GM19193 (cell line): ENCODE data around the gene HFE.

Experiments
- POLR2A ChIP-seq: IDR thresholded peaks from 4 replicates; pipeline ENCODE4 v1.6.1; 2011; ENCODE audit not compliant: insufficient read depth, insufficient read length; ENCODE audit errors: extremely low read depth

Gene HFE

DNA sequence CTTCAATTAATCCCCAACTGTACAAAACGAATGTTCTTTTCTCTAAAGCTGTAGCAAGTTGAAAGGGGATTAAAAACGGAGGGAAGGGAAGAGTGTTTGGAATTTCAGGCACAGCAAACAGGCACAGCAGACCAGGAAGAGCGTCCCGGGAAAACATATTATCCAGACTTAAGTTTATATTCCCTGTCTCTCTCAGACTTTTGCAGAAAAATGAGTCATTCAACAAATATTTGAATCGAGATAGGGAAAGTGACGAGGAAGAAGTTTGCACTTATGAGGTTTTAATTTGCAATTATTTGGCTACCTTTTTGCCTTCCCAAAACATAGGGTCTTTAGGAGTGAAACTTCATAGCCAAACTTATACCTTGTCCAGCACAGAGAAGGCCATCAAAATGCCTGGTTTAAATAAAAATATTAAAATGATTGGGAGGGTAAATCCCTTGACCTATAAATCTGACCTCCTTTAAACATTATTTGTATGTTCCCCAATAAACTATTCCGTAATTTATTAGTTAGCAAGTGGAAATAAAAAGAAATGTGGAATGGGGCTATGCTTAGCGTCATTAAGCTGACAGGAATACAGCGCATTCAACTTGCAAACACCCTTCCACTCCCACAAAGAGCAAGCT is 16.0 kb downstream of the HFE start:
- TF ChIP-seq POLR2A: no peak

DNA sequence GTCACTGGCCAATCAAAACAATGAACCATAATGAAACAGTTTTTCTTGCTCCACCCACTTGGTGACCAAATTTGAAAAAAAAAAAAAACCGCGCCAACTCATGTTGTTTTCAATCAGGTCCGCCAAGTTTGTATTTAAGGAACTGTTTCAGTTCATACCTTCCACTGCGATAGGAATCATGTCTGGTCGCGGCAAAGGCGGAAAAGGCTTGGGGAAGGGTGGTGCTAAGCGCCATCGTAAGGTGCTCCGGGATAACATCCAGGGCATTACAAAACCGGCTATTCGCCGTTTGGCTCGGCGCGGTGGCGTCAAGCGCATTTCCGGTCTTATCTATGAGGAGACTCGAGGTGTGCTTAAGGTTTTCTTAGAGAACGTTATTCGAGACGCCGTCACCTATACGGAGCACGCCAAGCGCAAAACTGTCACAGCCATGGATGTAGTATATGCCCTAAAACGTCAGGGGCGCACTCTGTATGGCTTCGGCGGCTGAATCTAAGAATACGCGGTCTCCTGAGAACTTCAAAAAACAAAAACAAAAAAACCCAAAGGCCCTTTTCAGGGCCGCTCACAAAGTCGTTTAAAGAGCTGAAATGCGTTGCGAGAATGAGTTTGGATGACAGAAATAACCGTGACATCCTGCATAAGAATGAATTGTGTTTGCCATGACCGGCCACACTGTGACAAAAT is 16.7 kb downstream of the HFE start:
- TF ChIP-seq POLR2A: peak; percentile 100

DNA sequence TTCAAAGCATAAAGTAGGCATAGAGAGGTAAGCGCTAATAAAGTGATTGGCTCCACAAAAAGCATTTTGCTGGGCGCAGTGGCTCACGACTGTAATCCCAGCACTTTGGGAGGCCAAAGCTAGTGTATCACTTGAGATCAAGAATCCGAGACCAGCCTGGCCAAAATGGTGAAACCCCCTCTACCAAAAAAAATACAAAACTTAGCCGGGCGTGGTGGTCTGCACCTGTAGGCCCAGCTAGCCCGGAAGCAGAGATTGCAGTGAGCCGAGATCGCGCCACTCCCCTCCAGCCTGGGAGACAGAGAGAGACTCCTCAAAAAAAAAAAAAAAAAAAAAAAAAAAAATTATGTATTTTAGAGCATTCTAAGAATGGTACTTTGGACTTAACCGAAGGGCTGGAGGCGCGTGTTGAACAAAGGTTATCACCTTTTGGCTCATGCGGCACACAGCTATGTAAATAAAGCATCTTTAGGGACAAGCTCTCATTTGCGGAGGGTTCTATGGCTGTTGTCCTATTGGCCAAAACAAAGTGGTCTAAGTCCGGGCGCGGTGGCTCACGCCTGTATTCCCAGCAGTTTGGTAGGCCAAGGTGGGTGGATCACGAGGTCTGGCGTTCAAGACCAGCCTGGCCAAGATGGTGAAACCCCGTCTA is 17.4 kb downstream of the HFE start:
- no peak for TF ChIP-seq POLR2A

DNA sequence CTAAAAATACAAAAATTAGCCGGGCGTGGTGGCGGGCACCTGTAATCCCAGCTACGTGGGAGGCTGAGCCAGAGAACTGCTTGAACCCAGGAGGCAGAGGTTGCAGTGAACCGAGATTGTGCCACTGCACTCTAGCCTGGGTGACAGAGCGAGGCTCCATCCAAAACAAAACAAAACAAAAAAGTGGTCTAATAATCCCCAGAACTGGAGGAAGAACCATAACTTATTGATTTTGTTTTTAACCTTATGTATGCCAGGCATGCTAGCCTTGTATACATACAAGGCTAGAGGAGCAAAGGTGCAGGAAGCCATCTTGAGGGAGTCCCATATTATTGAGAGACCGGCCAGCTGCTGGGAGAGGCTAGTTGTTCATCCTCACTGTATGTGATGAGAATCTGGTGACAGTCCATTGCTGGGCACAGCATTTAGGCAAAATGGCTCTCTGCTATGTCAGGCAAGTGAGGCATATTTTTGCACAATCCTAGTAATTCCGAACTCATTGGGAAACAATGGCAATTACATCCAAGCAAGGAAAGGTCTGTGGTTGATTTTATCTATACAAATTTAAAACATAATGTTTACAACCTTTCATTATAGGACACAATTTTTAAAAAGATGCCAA is 18.0 kb downstream of the HFE start:
- TF ChIP-seq POLR2A: no peak

DNA sequence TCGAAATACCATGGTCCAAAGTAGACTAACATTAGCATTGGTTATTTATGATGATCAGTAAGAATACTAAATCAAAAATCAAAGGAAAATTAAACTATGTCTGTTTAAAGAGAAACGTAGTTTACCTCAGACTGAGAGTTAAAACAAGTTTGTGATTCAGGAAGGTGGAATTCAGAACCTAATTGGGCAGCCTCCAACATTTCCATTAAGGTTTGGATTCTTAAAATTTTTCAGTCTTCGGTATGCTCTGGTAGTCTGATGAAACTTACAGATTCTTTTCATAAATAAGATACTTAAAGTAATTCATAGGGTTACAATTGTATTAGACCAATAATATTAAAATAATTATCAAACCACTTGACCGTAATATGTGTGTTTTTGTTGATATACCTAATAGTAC is 18.6 kb downstream of the HFE start:
- TF ChIP-seq POLR2A: no peak

DNA sequence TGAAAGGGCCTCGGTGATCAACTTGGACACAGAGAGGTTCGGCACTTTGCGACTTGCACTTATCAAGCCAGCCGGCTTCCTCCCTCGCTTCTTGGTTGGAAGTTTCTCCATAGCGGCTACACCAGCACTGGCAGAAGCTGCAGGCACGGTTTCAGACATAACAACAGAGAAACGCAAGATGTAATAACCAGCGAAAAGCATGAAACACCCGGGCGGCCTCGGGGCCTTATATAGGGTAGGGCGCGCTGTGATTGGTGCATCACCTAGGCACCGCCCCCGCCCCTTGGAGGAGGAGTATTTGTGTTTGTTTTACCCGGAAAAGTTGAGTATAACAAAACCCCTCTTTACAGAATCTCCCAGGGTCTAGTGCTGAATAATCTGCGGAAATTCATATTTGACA is 20.7 kb downstream of the HFE start:
- no peak for TF ChIP-seq POLR2A

DNA sequence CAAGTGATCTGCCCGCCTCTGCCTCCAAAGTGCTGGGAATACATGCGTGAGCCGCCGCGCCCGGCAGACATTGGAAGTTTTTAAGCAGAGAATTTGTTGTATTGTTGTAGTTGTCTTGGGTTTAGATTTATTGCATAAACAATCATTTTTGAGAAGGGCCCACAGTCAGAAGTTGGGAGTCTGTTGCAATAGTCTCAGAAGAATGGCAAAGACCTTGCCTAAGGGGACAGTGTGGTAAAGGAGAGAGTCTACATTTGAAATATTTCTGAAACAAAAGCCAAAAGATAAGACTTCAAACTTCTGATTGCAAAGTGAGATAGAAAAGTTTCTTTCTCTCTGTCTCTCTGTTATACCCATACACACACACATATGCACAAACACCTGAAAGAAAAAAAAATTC is 22.5 kb downstream of the HFE start:
- TF ChIP-seq POLR2A: no peak

DNA sequence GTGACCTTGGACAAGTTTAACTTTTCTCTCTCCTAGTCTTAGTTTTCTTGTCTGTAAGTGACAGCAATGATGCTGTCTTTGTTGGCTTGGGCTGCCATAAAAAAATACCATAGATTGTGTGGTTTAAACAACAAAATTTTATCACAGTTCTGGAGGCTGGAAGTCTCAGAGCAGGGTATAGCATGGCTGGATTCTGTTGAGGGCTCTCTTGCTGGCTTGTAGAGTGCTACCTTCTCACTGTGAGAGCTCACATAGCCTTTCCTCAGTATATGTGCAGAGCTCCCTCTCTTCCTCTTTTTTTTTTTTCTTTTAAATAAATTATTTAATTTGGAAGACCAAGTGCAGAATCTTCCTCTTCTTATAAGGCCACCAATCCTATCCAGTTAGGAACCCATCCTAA is 26.3 kb downstream of the HFE start:
- no peak for TF ChIP-seq POLR2A

DNA sequence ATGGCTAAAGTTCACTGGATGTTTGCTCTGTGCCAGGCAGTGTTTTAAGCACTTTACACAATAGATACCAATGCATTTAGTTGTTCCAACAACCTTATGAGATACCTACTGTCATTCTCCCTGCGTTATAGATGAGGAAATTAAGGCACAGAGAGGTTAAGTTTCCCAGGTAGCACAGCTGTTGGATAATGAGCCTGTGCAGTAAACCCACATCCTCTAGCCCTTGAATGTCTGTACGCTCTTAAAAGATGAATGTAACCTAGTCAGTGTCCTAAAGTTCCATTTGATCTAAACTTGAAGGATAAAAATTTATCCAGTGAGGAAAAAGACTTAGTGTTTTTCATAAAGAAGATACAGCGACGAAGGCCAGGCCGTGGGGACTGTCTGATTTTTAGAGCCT is 28.0 kb downstream of the HFE start:
- no peak for TF ChIP-seq POLR2A

DNA sequence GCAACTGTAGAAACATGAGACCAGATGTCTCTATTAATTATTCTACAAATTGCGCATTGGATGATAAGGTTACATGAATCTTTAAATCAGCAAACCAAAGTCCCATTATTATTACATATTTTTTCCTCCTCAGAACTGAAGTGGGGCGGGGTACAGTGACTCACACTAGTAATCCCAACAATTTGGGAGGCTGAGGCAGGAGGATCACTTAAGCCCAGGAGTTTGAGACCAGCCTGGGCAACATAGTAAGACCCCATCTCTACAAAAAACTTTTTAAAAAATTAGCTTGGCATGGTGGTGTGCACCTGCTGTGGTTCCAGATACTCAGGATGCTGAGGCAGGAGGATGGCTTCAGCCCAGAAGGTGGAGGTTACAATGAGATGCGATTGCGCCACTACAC is 29.0 kb downstream of the HFE start:
- no peak for TF ChIP-seq POLR2A

DNA sequence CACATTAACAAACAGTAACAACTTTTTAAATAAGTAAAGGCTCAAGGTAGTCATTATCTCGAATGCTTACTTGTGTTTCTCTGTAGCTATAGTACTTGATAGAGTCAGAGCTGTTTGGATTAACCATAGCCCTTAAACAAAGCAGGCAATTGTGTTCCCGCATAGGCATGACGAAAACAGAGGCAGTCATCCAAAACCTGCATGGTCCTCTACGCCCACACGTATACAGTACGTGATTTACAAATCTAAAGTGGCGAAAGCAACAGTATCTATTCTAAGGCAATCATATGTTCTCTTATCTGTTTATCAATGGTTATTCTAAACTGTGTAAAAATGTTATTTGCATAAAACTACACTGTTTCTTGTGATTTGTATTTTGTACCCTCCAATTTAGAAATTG is 31.8 kb downstream of the HFE start:
- no peak for TF ChIP-seq POLR2A

DNA sequence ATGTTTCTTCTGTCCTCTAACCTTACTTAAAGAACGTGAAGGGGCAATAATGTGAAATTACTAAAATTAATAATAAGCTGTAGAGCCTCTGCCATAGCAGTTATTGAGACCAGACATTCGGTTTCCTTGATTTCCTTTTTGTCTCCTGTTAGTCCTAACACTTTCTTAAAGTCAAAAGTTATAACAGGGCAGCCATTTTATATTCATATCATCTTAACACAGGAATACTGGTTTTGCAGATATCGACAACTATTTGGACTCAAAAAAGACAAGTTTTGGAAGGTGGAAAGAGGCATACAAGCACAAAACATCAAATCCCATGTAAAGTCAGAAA is 33.5 kb downstream of the HFE start:
- TF ChIP-seq POLR2A: no peak

DNA sequence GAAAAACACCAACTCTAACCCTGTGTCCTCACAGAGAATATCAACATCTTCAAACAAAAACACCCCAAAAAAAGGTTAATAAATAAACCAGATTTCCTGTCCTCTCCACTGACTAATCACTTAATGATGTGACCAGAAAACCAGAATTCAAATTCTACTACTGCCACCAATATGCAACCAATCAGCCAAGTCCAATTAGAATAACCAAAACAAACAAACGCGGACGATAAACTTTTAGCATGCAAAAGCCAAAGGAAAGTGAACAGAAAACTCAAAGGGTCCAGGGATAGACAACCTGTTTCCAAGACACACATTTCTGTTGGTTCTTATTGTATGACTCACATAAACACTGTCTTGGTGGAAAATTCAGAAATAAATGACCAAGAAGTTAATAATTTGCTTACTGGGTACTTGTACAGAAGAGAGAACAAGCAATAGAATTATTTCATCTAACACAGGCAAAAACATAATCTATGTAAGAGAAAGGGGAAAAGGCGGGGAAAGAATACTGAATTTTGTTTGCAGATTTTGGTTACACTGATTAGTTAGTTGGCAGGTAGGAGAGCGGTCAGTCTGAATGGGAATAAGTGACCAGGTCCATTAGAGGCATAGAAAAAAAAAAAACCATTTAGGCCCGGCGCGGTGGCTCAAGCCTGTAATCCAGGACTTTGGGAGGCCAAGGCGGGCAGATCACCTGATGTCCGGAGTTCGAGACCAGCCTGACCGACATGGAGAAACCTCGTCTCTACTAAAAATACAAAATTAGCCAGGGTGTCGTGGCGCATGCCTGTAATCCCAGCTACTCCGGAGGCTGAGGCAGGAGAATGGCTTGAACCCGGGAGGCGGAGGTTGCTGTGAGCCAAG is 34.1 kb downstream of the HFE start:
- TF ChIP-seq POLR2A: no peak

DNA sequence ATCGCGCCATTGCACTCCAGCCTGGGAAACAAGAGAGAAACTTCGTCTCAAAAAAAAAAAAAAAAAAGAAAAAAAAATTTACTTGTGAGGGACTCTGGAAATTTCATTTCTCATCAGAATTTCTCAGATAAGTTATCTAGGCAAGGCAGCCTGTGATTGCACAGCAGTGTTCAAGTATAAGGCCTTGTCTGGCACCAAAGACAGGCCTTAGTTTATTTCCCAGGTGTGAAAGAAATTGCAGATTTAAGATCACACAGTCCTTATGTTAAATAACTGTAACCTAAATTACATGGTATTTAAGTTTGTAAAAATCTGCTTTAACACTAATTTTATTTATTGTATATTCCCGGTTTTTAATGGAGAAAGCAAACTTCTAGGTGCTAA is 34.8 kb downstream of the HFE start:
- TF ChIP-seq POLR2A: no peak

DNA sequence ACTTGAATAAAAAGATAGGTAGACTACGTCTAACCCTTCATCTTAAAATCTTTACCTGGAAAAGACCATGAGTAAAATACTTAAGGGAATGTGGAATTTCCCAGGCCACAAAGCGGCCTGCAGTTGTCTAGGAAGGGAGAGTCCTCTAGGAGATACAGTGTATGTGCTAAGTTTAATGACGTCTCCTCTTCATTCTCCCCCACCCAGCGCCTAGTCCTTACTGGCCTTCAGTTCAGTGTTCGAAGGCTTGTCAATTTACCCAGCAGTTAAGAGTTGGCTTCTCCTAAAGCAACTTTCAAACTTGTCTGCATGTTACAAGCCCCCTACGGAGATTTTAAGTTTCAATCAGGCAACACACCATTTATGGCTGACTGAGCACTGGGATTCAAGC is 35.2 kb downstream of the HFE start:
- no peak for TF ChIP-seq POLR2A
